Stomach (tissue), 4 donors: Measurements from ENCODE around the gene GMDS.

Experiments used
- CTCF ChIP-seq, 7 experiments: fragments of 450-650 bp in 4 of 7; fragments of 200-600 bp in 3 of 7; sonication (generic) in 3 of 7; IDR thresholded peaks; one replicate each; pipeline ENCODE4 v1.5.1; 2016 to 2019; ENCODE audit warnings: antibody characterized with exemption in 7 of 7, control low read depth in 2 of 7, mild to moderate bottlenecking in 1 of 7
- EP300 ChIP-seq: sonication (generic); formaldehyde crosslinking; IDR thresholded peaks from one replicate; pipeline ENCODE4 v1.6.1; 2017; ENCODE audit warnings: antibody characterized with exemption
- POLR2A ChIP-seq, 4 donors: fragments of 450-650 bp; IDR thresholded peaks; one replicate each; pipeline ENCODE4 v1.6.1; 2016; ENCODE audit warnings: antibody characterized with exemption in 4 of 4, control low read depth in 2 of 4, mild to moderate bottlenecking in 1 of 4, moderate library complexity in 1 of 4

GRCh38 chr6:2247664-2248063 lies 2.3 kb upstream of the GMDS start:
- TF ChIP-seq POLR2A (IDR thresholded peaks at IDR 0.05) (no peak), CTCF (IDR thresholded peaks at IDR 0.05) (no peak), EP300 (no peak)
